Activated CD4-positive, alpha-beta T cell treated with anti-CD3 and anti-CD28 coated beads for 1 hour (primary cell): ENCODE measurements around the gene CDYL2.
A peak's percentile ranks its signal among the peaks of the same experiment; 100 is the strongest.

Experiments
- DNase-seq: peaks from one replicate; pipeline ENCODE4 v3.0.0-alpha.2; 2020

Gene CDYL2

GRCh38 chr16:80586476-80586875, 217.9 kb downstream of the CDYL2 start:
- DNase-seq: no peak

- no peak for DNase-seq
Observed at GRCh38 chr16:80585764-80586163, 218.6 kb downstream of the CDYL2 start.

DNA sequence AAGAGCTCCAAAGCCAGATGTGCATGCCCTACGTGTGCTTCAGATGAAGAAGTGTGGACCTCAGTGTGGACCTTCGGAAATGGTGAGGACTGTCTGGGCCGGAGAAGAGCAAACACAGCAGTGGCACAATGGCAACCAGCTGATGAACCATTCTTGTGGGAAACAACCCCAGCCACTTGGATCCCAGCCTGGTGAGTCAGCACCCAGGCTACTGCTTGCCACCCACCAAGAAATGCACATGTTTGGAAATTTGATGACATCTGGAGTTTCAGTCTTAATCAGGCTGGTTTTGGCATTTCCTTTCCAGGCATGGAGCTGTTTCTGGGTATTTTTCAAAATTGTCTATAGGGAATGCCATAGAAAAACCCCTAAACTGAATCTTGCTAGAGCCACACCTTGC, 220.9 kb downstream of the CDYL2 start:
- DNase-seq: no peak

DNA sequence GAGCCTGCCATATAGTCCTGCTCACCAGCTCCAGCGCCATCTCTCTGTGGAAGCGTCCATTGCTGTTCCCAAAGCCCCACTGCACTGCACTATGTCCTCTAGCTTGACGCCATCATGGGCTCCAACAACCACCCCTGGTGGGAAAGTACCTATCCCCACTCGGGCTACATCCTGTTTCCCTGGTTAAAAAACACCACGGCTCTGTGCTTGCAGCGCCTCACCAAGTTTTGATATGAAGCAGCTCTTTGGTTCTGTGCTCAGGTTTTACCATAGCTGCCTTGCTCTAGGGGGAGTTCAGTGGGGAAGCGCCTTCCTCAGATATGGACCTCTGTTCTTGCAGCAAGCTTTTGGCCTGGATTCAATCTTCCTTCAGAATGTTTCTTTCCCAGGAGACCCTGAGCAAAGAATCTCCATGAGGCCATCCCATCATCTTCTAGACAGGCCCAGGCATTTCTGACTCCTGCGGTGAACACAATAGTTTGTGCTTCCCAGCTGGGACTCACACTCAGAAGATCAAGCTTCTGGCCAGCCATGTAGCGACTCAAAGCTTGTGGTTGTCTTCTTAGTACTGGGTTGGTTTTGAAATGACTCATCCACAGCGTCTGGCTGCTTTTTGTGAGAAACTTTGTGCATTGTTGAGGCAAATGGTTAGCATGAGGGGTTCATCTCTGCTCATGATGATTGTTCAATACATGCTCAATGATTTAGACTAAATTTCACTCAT, 224.1 kb downstream of the CDYL2 start:
- peak; percentile 27 for DNase-seq

GRCh38 chr16:80577485-80578280, 226.7 kb downstream of the CDYL2 start:
- no peak for DNase-seq

DNA sequence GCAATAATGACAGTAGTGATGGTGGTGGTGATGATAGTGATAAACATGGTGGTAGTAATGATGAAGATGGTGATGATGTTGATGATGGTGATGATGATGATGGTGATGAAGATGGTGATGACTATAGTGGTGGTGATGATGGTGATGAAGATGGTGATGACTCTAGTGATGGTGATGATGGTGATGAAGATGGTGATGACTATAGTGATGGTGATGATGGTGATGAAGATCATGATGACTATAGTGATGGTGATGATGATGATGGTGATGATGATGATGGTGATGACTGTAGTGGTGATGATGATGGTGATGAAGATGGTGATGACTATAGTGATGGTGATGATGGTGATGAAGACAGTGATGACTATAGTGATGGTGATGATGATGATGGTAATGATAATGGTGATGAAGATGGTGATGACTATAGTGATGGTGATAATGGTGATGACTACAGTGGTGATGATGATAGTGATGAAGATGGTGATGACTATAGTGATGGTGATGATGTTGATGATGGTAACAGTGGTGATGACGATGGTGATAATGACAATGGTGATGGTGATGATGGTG, 228.0 kb downstream of the CDYL2 start:
- DNase-seq: no peak

DNA sequence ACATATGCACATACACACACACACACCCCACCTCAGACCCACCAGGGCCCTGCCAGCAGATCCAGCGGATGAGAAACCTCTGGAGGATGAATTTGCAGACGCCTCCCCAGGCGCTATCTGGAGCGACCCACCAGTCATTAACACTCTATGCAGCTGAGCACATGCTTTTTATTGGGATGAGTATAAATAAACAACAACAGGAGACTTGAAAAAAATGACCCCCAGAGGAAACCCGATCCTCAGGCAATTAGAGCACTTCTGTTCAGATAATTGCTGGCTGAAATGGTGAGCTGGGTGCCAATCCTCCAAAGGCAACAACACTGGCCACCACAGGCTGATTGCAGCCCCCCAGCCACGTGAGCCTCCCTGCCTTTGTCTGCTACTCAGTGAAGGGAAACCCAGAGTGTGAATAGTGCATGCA, 230.7 kb downstream of the CDYL2 start:
- no peak for DNase-seq

GRCh38 chr16:80570106-80570478, 234.3 kb downstream of the CDYL2 start:
- no peak for DNase-seq

DNA sequence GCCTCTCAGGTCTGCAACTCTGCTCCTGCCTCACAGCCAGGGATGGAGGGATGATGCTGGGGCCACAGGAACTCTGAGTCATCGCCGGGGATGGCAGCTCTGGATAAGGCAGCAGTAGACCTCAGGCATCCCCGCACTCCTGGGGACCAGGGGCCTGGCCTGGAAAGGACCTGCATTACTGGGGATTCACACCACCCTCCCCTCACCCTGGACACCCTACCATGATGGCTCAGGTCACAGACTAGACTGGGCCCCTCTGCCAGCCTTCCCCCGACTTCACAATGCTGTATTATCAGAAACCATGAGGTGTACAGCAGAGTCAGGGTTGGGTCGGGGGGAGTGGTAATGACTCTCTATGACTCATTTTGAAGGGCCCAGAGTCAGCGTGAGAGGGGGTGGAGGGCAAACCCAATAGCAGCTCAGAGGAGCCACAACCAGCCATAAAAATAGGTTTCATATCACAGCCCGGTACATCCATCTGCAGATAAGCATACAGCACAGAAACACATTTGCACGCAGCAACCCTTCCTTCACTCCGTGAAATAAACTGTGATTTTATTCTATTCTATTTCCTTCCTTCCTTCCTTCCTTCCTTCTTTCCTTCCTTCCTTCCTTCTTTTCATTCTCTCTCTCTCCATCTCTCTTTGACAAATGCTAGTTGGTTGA, 234.8 kb downstream of the CDYL2 start:
- DNase-seq: peak; percentile 29

DNA sequence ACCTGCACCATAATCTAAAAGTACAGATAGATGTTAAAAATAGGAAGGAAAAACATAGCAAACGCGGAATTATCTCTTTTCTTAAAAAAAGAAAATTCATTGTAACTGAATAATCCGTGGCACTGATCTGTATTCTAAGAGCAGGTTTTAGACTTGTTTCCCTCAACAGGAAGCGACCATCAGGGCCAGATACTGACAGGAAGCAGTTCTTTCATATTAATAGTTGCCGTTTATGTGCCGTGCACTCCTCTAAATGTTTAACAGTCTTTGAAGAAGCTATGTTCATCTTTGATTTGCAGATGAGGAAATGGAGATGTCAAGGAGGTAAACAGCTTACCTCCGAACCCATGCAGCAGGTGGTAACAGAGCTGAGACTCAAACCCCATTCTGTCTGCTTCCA, 240.0 kb downstream of the CDYL2 start:
- DNase-seq: no peak

DNA sequence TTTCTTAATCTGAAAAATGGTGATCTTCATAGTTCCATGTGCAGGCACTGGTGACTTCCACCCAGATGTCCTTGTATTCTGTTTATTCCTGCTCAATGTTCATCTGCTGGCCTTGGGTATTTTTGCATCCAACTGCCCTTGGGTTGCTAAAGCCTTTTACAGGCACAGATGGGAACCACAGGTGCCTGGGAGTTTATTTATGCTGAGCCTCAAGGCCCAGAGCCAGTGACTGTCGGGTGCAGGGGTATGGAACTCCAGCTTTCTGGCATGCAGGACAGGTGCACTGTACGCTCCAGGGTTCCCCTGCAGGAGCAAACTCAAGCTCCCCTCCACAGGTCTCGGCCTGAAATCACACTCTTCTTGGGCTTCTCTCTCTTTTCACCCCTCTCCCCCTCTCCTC, 241.3 kb downstream of the CDYL2 start:
- DNase-seq: no peak

DNA sequence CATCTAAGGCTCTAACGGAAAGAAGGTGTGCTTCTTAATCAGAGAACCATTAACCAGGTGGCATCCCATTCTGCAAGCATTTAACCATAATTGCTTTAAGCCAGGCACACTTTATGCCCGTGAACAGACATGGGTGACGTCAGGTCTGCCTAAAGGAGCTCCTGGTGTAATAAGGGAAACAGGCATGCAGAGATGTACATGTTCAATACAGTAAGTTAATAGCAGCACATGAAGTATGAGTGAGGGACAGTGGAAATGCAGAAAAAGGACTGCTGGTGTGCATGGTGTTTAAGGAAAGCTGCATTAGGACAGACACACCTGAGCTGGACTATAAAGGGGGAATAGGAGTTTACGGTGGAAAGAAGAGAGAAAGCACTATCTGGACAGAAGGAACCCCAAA, 245.0 kb downstream of the CDYL2 start:
- DNase-seq: no peak

GRCh38 chr16:80557037-80557436, 247.4 kb downstream of the CDYL2 start:
- DNase-seq: no peak

GRCh38 chr16:80556481-80556880, 247.9 kb downstream of the CDYL2 start:
- DNase-seq: no peak

- no peak for DNase-seq
Observed at GRCh38 chr16:80554033-80554432, 250.4 kb downstream of the CDYL2 start.

DNA sequence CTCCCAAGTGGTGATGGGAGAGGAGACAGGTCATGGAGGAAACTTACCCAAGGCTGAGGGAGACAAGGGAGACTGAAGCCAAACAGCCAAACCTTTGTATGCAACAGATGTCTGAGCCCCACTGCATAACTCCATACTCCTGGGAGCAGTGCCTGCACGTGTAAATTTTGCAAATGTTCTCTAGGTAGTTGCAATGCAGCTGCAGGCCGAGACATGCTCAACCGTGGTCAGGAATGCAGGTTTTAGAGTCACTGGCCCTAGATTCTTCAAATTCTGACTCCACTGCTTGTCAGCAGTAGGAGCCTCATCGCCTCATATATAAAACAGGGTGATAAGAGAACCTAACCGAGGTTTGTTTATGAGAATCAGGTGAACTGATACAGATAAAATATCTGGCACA, 252.1 kb downstream of the CDYL2 start:
- DNase-seq: no peak
